WTC11 (cell line): ENCODE results near the gene TPSAB1.

Source experiments
- TF ChIP-seq, protein P1 (sequence below): sonication (generic); formaldehyde crosslinking; IDR thresholded peaks from 2 replicates; pipeline ENCODE4 v1.8.1; 2022; ENCODE audit warnings: low read depth, missing genetic modification reagents, borderline replicate concordance
- TF ChIP-seq, protein P2 (sequence below): fragments of 200-600 bp; IDR thresholded peaks from 2 replicates; pipeline ENCODE4 v1.8.0; 2022; ENCODE audit warnings: antibody characterized with exemption

DNA sequence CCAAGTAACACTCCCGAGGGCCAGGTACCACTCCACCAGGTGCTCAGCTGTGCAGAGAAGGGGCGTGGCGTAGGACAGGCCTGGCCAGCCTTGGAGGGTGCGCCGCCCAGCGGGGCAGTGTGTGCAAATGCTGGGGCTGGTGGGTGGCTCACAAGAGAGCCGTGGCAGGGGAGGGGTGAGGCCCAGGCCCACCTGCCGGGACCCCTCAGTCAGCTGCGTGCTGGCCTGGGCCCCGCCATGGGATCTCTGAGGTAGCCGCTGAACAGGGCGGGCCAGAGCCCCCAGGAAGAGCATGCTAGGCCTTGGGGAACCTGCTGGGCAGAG, 24.2 kb upstream of the TPSAB1 start:
- TF ChIP-seq, protein P1, sequence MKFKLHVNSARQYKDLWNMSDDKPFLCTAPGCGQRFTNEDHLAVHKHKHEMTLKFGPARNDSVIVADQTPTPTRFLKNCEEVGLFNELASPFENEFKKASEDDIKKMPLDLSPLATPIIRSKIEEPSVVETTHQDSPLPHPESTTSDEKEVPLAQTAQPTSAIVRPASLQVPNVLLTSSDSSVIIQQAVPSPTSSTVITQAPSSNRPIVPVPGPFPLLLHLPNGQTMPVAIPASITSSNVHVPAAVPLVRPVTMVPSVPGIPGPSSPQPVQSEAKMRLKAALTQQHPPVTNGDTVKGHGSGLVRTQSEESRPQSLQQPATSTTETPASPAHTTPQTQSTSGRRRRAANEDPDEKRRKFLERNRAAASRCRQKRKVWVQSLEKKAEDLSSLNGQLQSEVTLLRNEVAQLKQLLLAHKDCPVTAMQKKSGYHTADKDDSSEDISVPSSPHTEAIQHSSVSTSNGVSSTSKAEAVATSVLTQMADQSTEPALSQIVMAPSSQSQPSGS (CRISPR knock-in tag) = no peak
- TF ChIP-seq, protein P2, sequence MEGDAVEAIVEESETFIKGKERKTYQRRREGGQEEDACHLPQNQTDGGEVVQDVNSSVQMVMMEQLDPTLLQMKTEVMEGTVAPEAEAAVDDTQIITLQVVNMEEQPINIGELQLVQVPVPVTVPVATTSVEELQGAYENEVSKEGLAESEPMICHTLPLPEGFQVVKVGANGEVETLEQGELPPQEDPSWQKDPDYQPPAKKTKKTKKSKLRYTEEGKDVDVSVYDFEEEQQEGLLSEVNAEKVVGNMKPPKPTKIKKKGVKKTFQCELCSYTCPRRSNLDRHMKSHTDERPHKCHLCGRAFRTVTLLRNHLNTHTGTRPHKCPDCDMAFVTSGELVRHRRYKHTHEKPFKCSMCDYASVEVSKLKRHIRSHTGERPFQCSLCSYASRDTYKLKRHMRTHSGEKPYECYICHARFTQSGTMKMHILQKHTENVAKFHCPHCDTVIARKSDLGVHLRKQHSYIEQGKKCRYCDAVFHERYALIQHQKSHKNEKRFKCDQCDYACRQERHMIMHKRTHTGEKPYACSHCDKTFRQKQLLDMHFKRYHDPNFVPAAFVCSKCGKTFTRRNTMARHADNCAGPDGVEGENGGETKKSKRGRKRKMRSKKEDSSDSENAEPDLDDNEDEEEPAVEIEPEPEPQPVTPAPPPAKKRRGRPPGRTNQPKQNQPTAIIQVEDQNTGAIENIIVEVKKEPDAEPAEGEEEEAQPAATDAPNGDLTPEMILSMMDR = no peak
